ENCODE data around the gene LSM14B.

The LSM14B gene

DNA sequence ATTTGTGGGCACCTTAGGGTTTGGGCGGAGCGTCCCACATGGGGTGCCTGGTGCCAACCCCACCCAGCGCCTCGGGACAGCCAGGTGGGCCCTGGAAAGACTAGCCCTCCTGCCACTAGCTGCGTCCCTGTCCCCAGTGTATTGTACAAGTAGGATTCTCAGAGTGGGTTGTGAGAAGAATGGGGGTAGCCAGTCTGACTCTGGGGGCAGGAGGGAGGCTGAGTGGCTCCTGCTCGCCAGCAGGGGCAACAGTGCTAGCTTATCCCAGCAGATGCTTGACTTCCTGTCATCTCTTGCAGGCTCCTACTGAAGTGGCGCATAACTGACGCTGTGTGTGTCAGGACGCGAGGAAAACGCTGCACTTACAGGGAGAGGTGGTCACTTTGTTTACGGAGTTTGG lies 11.6 kb downstream of the LSM14B start:
- TF ChIP-seq CTCF (IDR thresholded peaks at IDR 0.05; ENCODE audit: low read depth, low read length): no peak
- H3K4me3 ChIP-seq (ENCODE audit: low read depth, low read length): no peak overlapping the region

DNA sequence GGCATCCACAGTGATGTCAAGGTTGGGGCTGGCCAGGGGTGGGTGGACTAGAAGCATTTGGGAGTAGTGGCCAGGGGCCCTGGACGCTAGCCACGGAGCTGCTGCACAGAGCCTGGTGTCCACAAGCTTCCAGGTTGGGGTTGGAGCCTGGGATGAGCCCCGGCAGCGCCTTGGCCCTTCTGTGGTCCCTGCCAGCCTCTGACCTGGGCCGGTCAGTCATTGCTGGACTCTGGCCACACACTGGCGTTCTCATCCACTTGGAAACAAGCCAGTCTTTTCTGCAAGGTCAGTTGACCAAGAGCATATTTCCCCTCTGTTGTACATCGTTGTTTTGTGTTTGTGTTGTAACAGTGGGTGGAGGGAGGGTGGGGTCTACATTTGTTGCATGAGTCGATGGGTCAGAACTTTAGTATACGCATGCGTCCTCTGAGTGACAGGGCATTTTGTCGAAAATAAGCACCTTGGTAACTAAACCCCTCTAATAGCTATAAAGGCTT lies 12.5 kb downstream of the LSM14B start:
- no peak overlapping the region for H3K4me3 ChIP-seq (ENCODE audit: low read depth, low read length)
- TF ChIP-seq CTCF (IDR thresholded peaks at IDR 0.05; ENCODE audit: low read depth, low read length): no peak

DNA sequence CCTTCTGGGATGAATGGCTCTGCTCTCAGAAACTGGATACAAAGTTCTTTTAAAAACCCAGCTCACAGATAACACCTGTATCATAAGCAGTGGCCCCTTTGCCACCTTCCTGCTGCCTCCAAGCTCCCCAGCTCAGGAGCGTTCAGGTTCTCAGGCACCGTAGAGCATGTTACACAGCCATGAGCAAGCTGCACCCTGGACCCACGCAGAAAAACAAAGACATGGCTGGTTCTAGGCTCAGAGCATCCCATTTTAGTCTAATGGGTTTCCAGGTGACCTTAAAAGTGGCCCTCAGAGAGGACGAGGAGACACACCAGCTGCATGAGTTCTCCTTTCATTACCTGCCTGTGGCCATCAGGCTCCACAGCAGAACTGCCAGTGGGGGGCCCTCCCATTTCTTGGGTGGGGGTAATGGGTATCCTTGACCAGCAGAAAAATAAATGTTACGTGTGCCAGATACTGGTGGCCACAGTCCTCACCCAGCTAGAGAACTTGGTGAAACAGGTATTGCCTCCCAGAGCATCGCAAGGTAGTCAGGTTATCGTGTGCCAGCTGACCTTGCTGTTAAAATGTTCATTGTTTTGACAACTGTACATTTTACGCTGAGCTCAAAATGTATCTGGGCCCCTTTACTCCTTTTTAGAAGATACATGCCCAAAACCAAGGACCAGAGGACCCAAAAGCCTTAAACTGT lies 13.4 kb downstream of the LSM14B start:
- H3K4me3 ChIP-seq (ENCODE audit: low read depth, low read length): no peak overlapping the region
- TF ChIP-seq CTCF (IDR thresholded peaks at IDR 0.05; ENCODE audit: low read depth, low read length): no peak

- H3K4me3 ChIP-seq (ENCODE audit: low read depth, low read length): no peak overlapping the region
- TF ChIP-seq CTCF (IDR thresholded peaks at IDR 0.05; ENCODE audit: low read depth, low read length): peak; percentile 84
These were observed 14.2 kb downstream of the LSM14B start for GRCh38 chr20:62136283-62137091.

DNA sequence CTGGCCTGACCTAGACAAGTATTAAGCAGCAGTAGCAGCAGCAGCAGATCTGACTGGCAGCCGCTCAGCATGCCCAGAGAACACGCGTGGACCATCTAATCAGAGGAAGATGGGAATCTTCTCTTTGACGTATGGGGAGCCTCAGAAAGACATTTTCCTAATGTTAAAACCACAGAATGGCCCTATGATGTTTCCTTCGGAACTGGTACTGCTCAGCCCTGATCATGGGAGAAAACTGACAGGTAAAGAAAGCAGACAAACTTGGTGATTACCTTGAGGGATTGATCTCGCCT lies 14.8 kb downstream of the LSM14B start:
- TF ChIP-seq CTCF (IDR thresholded peaks at IDR 0.05; ENCODE audit: low read depth, low read length): no peak
- H3K4me3 ChIP-seq (ENCODE audit: low read depth, low read length): no peak overlapping the region

- TF ChIP-seq CTCF (IDR thresholded peaks at IDR 0.05; ENCODE audit: low read depth, low read length): no peak
- no peak overlapping the region for H3K4me3 ChIP-seq (ENCODE audit: low read depth, low read length)
These were observed 15.4 kb downstream of the LSM14B start for GRCh38 chr20:62137478-62138203.

DNA sequence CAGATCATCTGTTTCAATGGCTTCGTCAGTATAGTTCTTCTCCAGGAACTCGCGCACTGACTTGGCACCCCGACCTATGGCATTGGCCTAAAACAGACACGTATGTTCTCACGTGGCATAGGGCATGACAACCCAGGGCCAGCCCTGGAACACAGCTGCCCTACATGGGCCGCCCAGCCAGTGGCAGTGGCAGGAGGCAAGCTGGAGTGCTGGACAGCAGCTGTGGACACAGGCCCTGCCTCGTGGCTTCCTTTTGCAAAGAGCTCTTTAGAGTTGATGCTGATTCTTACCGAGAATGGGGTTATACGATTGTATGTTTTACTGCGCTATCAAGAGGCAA lies 15.9 kb downstream of the LSM14B start:
- no peak overlapping the region for H3K4me3 ChIP-seq (ENCODE audit: low read depth, low read length)
- no peak for TF ChIP-seq CTCF (IDR thresholded peaks at IDR 0.05; ENCODE audit: low read depth, low read length)
